Measurements from ENCODE around the gene ZNF562.

ZNF562 gene

DNA sequence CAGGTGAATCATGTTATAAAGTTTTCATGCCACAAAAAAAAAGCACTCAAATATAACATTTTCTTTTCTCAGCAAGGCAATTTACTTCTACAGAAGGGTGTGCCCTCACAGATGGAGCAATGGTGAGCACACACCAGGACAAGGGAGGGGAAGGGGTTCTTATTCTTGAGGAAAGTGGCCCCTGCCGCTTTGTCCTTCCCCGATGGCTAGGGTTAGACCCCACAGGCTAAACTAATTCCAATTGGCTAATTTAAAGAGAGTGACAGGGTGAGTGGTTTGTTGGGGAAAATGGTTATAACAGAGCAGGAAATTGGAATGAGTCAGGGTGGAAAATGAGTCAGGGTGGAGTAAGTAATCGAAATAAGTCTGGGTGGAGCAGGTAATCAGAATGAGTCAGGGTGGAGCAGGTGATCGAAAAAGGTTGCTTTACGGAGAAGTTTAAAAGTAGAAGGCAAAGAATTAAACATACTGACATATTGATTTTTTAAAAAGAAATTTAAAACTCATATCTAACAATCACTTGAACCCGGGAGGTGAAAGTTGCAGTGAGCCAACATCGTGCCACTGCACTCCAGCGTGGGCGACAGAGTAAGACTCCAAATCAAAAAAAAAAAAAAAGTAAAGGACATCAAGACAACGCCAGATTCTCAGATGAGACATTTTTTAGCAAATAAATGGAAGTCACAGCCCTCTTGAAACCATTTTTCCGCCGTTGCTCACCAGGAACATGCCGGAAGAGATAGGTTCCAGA lies 813 bp downstream of the ZNF562 start:
- no peak for TF ChIP-seq CEBPB (IDR thresholded peaks at IDR 0.05)
- TF ChIP-seq, protein P1, sequence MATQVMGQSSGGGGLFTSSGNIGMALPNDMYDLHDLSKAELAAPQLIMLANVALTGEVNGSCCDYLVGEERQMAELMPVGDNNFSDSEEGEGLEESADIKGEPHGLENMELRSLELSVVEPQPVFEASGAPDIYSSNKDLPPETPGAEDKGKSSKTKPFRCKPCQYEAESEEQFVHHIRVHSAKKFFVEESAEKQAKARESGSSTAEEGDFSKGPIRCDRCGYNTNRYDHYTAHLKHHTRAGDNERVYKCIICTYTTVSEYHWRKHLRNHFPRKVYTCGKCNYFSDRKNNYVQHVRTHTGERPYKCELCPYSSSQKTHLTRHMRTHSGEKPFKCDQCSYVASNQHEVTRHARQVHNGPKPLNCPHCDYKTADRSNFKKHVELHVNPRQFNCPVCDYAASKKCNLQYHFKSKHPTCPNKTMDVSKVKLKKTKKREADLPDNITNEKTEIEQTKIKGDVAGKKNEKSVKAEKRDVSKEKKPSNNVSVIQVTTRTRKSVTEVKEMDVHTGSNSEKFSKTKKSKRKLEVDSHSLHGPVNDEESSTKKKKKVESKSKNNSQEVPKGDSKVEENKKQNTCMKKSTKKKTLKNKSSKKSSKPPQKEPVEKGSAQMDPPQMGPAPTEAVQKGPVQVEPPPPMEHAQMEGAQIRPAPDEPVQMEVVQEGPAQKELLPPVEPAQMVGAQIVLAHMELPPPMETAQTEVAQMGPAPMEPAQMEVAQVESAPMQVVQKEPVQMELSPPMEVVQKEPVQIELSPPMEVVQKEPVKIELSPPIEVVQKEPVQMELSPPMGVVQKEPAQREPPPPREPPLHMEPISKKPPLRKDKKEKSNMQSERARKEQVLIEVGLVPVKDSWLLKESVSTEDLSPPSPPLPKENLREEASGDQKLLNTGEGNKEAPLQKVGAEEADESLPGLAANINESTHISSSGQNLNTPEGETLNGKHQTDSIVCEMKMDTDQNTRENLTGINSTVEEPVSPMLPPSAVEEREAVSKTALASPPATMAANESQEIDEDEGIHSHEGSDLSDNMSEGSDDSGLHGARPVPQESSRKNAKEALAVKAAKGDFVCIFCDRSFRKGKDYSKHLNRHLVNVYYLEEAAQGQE (IDR thresholded peaks at IDR 0.05; ENCODE audit: low read depth), result no peak

DNA sequence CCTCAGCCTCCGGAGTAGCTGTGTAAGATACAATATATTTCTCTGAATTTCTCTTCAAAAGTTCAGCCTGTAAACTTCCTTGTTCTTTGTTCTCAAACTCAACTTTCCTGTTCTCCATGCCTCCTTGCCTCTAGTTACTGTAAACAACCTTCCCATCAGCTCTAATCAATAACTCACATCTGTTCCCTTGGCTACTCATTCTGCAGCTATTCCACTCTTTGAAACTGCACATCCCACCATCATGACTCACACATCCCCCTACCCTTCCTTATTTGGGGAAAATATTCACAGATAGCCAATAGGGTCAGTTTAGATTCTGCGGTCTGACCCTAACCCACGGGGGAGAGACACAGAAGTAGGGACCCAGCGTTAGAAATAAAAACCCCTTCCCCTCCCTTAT lies 2.0 kb downstream of the ZNF562 start:
- TF ChIP-seq, protein P2, sequence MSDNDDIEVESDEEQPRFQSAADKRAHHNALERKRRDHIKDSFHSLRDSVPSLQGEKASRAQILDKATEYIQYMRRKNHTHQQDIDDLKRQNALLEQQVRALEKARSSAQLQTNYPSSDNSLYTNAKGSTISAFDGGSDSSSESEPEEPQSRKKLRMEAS (IDR thresholded peaks at IDR 0.05), result no peak
- no peak for TF ChIP-seq ZBTB7A (IDR thresholded peaks at IDR 0.05; ENCODE audit: low read depth)
- TF ChIP-seq CEBPB (IDR thresholded peaks at IDR 0.05), result no peak
- no peak for TF ChIP-seq TCF12 (IDR thresholded peaks at IDR 0.05; ENCODE audit: low read depth)
- TF ChIP-seq EGR1 (IDR thresholded peaks at IDR 0.05), result no peak
- no peak for TF ChIP-seq NFIC (IDR thresholded peaks at IDR 0.05)
- TF ChIP-seq TEAD4 (IDR thresholded peaks at IDR 0.05), result no peak
- TF ChIP-seq, protein P1 (IDR thresholded peaks at IDR 0.05; ENCODE audit: low read depth), result no peak
- TF ChIP-seq, protein P3, sequence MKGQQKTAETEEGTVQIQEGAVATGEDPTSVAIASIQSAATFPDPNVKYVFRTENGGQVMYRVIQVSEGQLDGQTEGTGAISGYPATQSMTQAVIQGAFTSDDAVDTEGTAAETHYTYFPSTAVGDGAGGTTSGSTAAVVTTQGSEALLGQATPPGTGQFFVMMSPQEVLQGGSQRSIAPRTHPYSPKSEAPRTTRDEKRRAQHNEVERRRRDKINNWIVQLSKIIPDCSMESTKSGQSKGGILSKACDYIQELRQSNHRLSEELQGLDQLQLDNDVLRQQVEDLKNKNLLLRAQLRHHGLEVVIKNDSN (IDR thresholded peaks at IDR 0.05), result no peak

DNA sequence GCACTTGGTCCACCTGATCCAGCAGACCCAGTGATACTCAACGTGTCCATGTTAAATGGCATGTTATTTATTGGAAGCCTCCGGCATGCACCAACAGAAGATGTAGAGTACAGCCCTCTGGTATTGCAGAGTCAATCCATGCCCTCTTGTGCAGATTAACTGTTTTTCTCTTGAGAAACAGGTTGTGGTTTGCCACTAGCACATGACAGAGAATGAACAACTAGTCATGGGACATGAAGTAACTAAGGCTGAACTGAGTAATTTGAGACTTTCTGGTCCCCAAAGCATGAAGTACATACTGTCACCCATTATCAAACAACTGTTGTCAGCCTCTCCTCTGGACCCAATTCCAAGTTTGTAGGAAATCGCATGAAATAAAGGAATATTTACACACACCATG lies 3.2 kb downstream of the ZNF562 start:
- no peak for TF ChIP-seq CREB1 (IDR thresholded peaks at IDR 0.05; ENCODE audit: low read depth)
- no peak for TF ChIP-seq TCF12 (IDR thresholded peaks at IDR 0.05; ENCODE audit: low read depth)
- TF ChIP-seq, protein P1 (IDR thresholded peaks at IDR 0.05; ENCODE audit: low read depth), result no peak
- TF ChIP-seq ZBTB7A (IDR thresholded peaks at IDR 0.05; ENCODE audit: low read depth), result no peak
- TF ChIP-seq TEAD4 (IDR thresholded peaks at IDR 0.05), result no peak

DNA sequence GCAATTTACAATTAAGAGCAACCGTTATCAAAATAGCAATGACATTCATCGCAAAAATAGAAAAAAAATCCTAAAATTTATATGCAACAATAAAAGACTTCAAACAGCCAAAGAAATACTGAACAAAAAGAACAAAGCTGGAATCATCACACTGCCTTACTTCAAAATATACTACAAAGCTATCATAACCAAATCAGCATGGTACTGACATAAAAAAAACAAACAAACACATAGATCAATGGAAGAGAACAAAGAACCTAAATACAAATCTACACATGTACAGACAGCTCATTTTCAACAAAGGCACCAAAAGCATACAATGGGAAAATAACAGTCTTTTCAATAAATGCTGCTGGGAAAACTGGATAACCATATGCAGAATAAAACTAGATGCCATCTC lies 6.4 kb downstream of the ZNF562 start:
- TF ChIP-seq, protein P1 (IDR thresholded peaks at IDR 0.05; ENCODE audit: low read depth), result no peak
- TF ChIP-seq TEAD4 (IDR thresholded peaks at IDR 0.05) (no peak), RAD21 (IDR thresholded peaks at IDR 0.05; ENCODE audit: low read depth) (no peak), TCF12 (IDR thresholded peaks at IDR 0.05; ENCODE audit: low read depth) (no peak), EP300 (IDR thresholded peaks at IDR 0.05; ENCODE audit: borderline replicate concordance) (no peak), CEBPB (IDR thresholded peaks at IDR 0.05) (no peak), YY1 (IDR thresholded peaks at IDR 0.05; ENCODE audit: low read depth) (no peak), FOXM1 (IDR thresholded peaks at IDR 0.05; ENCODE audit: borderline replicate concordance, low read depth) (no peak)
- TF ChIP-seq, protein P2 (IDR thresholded peaks at IDR 0.05), result no peak

All from Ishikawa (cell line).